Esophagus muscularis mucosa (tissue), 4 donors: ENCODE data around the gene CNN1.

ENCODE experiments used
- EP300 ChIP-seq: sonication (generic); formaldehyde crosslinking; IDR thresholded peaks from one replicate; pipeline ENCODE4 v1.6.1; 2017; ENCODE audit warnings: antibody characterized with exemption
- POLR2A ChIP-seq: fragments of 450-650 bp; IDR thresholded peaks from one replicate; pipeline ENCODE4 v1.6.1; 2017; ENCODE audit warnings: antibody characterized with exemption, moderate library complexity, mild to moderate bottlenecking, low read depth
- POLR2AphosphoS5 ChIP-seq, 2 donors: sonication (generic); formaldehyde crosslinking; IDR thresholded peaks; one replicate each; pipeline ENCODE4 v1.6.1; 2017; ENCODE audit warnings: antibody characterized with exemption in 2 of 2
- TF ChIP-seq, protein P1 (sequence below), 3 experiments: fragments of 200-600 bp in 2 of 3; fragments of 450-650 bp in 1 of 3; sonication (generic) in 2 of 3; IDR thresholded peaks; one replicate each; pipeline ENCODE4 v1.5.1; 2017 to 2019; ENCODE audit warnings: antibody characterized with exemption in 3 of 3, mild to moderate bottlenecking in 2 of 3, moderate library complexity in 1 of 3

DNA sequence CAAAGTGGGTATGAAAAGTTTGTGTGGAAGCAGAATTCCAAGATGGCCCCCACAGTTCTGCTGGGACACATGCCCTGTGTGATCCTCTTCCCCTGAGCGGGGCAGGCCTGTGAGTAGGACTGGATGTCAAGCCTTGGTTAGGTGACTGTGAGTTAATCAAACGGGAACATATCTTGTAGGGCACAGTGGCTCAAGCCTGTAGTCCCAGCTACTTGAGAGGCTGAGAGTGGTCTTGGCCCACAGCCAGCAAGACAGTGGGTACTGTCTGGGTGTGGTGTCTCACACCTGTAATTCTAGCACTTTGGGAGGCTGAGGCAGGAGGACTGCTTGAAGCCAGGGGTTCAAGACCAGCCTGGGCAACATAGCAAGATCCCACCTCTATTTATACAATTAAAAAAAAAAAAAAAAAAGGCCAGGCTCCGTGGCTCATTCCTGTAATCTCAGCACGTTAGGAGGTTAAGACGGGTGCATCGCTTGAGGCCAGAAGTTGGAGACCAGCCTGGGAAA, 39.4 kb upstream of the CNN1 start:
- TF ChIP-seq, protein P1, sequence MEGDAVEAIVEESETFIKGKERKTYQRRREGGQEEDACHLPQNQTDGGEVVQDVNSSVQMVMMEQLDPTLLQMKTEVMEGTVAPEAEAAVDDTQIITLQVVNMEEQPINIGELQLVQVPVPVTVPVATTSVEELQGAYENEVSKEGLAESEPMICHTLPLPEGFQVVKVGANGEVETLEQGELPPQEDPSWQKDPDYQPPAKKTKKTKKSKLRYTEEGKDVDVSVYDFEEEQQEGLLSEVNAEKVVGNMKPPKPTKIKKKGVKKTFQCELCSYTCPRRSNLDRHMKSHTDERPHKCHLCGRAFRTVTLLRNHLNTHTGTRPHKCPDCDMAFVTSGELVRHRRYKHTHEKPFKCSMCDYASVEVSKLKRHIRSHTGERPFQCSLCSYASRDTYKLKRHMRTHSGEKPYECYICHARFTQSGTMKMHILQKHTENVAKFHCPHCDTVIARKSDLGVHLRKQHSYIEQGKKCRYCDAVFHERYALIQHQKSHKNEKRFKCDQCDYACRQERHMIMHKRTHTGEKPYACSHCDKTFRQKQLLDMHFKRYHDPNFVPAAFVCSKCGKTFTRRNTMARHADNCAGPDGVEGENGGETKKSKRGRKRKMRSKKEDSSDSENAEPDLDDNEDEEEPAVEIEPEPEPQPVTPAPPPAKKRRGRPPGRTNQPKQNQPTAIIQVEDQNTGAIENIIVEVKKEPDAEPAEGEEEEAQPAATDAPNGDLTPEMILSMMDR (IDR thresholded peaks at IDR 0.05): no peak
- no peak for TF ChIP-seq POLR2A
- no peak for TF ChIP-seq POLR2AphosphoS5 (IDR thresholded peaks at IDR 0.05)
- no peak for TF ChIP-seq EP300
